ENCODE data around the gene KLHDC7B.

The KLHDC7B gene

GRCh38 chr22:50548921-50549790, 3.5 kb downstream of the KLHDC7B start:
- DNase-seq, result no peak

GRCh38 chr22:50550395-50550794, 4.7 kb downstream of the KLHDC7B start:
- DNase-seq, result no peak

- no peak for DNase-seq
Observed at GRCh38 chr22:50551160-50551752, 5.6 kb downstream of the KLHDC7B start.

GRCh38 chr22:50553310-50553709, 7.6 kb downstream of the KLHDC7B start:
- no peak for DNase-seq

GRCh38 chr22:50556703-50557102, 11.0 kb downstream of the KLHDC7B start:
- no peak for DNase-seq

- DNase-seq, result no peak
Observed at GRCh38 chr22:50560034-50560433, 14.3 kb downstream of the KLHDC7B start.

- no peak for DNase-seq
Observed at GRCh38 chr22:50561401-50562358, 16.0 kb downstream of the KLHDC7B start.

- DNase-seq, result peak; percentile 96
Observed at GRCh38 chr22:50562523-50563412, 17.1 kb downstream of the KLHDC7B start, which contains the start of gene SYCE3. Gene SYCE3 (minus strand): TSS chr22:50562919. CDS start chr22:50556405, 6,514 bp downstream.

- DNase-seq, result no peak
Observed at GRCh38 chr22:50563413-50564160, 17.9 kb downstream of the KLHDC7B start.

- no peak for DNase-seq
Observed at GRCh38 chr22:50564289-50564688, 18.6 kb downstream of the KLHDC7B start.

GRCh38 chr22:50567721-50568252, 22.1 kb downstream of the KLHDC7B start:
- no peak for DNase-seq

GRCh38 chr22:50568626-50569025, 22.9 kb downstream of the KLHDC7B start:
- peak; percentile 15 for DNase-seq

GRCh38 chr22:50569041-50569459, 23.4 kb downstream of the KLHDC7B start:
- DNase-seq, result peak; percentile 10

- no peak for DNase-seq
Observed at GRCh38 chr22:50569896-50570535, 24.3 kb downstream of the KLHDC7B start.

GRCh38 chr22:50570861-50571260, 25.2 kb downstream of the KLHDC7B start:
- no peak for DNase-seq

GRCh38 chr22:50571264-50572175, 25.8 kb downstream of the KLHDC7B start:
- DNase-seq, result no peak

- no peak for DNase-seq
Observed at GRCh38 chr22:50572965-50573364, 27.3 kb downstream of the KLHDC7B start.

- DNase-seq, result no peak
Observed at GRCh38 chr22:50573491-50574382, 28.0 kb downstream of the KLHDC7B start.

Data from femur (tissue), 1 donor.